Smooth muscle cell (in vitro differentiated cells): ENCODE results near the gene ANKRD13D. TPM values are rescaled to one million over a fixed set of nuclear protein-coding genes. Genes with fewer than 3 reads are reported as not detected.

ENCODE experiments used
- DNase-seq: peaks from one replicate; lab custom pipeline; 2025; ENCODE audit not compliant: unreplicated experiment; lab: John Stamatoyannopoulos, UW
- H2AFZ ChIP-seq: fragments of 200-600 bp; sonication (generic); 2 replicates; pipeline ENCODE4 v1.6.0; 2016; ENCODE audit warnings: antibody characterized with exemption, low read depth, mild to moderate bottlenecking
- H3F3A ChIP-seq: fragments of 200-600 bp; sonication (generic); 2 replicates; pipeline ENCODE4 v1.6.0; 2017; ENCODE audit warnings: antibody characterized with exemption, low read depth
- H3K27ac ChIP-seq: fragments of 200-600 bp; sonication (generic); 2 replicates; pipeline ENCODE4 v1.5.1; 2016; ENCODE audit warnings: low read depth, mild to moderate bottlenecking
- H3K27me3 ChIP-seq: fragments of 200-600 bp; sonication (generic); 2 replicates; pipeline ENCODE4 v1.6.1; 2016; ENCODE audit warnings: low read depth, mild to moderate bottlenecking
- H3K36me3 ChIP-seq: fragments of 200-600 bp; sonication (generic); 2 replicates; pipeline ENCODE4 v1.5.1; 2016; ENCODE audit warnings: low read depth
- H3K4me1 ChIP-seq: fragments of 200-600 bp; sonication (generic); 2 replicates; pipeline ENCODE4 v1.5.1; 2016; ENCODE audit warnings: low read depth
- H3K4me2 ChIP-seq: fragments of 200-600 bp; sonication (generic); 2 replicates; pipeline ENCODE4 v1.6.0; 2016; ENCODE audit warnings: mild to moderate bottlenecking
- H3K4me3 ChIP-seq: fragments of 200-600 bp; sonication (generic); 2 replicates; pipeline ENCODE4 v1.5.1; 2016; ENCODE audit warnings: mild to moderate bottlenecking
- H3K79me2 ChIP-seq: fragments of 200-600 bp; sonication (generic); 2 replicates; pipeline ENCODE4 v1.6.0; 2016; ENCODE audit warnings: low read depth, mild to moderate bottlenecking
- H3K9ac ChIP-seq: fragments of 200-600 bp; sonication (generic); 2 replicates; pipeline ENCODE4 v1.6.0; 2016; ENCODE audit warnings: low read depth
- H3K9me3 ChIP-seq: fragments of 200-600 bp; sonication (generic); replicated peaks from 2 replicates; pipeline ENCODE4 v1.5.1; 2016; ENCODE audit warnings: low read depth
- H4K20me1 ChIP-seq: fragments of 200-600 bp; sonication (generic); 2 replicates; pipeline ENCODE4 v1.6.0; 2016; ENCODE audit warnings: low read depth
- CTCF ChIP-seq: fragments of 200-600 bp; sonication (generic); IDR thresholded peaks from 2 replicates; pipeline ENCODE4 v1.5.1; 2017; ENCODE audit warnings: borderline replicate concordance, mild to moderate bottlenecking, antibody characterized with exemption; ENCODE audit not compliant: insufficient read depth, poor library complexity, severe bottlenecking
- WGBS: methylation state at CpG from one replicate; pipeline ENCODE4 v1.1.7; 2016; ENCODE audit warnings: low lambda C conversion rate; 5-methylcytosine and 5-hydroxymethylcytosine counted together
- polyA plus RNA-seq: library from polyadenylated mRNA; unstranded; fragments of >200 nt; fragmentation: Nextera tagmentation; extraction: Ambion mirVana; gene quantifications from 2 replicates; pipeline ENCODE4 v1.2.1, GENCODE V29; 2016
- total RNA-seq: library from RNA; depleted of rRNA; stranded (reverse); fragments of >200 nt; gene quantifications from 2 replicates; pipeline ENCODE4 v1.2.3, GENCODE V29; 2014

The ANKRD13D gene
- total and polyA plus RNA-seq, 2 experiments from 2014 or later = 34.7 to 52.0 TPM

DNA sequence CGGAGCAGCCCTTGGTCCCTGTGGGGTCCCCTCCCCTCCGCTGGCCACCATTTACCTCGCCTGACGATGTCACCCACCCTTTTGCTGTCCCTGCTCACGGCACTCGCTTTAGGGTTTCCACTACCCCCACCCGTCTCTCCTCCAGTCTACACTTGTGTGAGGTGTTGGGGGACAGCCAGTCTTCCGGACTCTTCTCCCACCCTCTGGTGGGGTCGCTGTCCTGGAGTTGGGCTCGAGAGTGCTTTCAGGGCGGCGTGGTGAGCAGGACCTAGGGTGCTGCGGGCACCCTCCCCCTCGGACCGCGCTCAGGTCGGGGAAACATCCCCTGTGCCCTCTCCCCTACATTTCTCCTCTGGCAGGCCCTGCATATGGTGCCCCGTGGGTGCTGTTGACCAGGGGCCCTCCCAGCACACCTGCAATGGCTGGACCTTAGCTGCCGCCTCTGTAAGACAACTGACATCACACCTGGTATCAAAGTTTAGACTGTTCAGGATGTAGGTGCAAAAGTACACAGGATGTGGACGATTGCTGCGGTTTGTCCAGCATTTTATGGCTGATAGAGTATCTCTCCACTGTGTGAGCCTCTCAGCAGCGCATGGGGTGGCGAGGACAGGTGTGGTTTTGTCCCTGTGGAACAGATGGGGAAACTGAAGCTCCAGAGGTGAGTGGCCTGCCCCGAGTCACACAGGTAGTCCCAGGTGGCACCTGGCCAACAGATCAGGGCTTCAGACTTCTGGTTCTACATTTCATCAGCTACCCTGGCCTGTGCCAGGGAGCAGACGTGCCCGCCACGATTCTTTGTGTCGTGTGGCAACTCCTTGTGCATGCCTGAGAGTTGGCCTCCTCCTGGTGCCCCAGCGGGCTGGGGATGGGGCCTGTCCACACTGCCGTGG, 21.7 kb upstream of the ANKRD13D start:
- Histone ChIP-seq H3K9ac (peak overlapping the region; percentile 71), H3K27ac (no peak overlapping the region), H3K9me3 (no peaks in the 10 kb centered on the region), H3K4me1 (peaks cover 23% of the 10 kb centered on the region), H3F3A (no peaks in the 10 kb centered on the region), H2AFZ (no peak overlapping the region), H3K27me3 (no peaks in the 10 kb centered on the region), H4K20me1 (peaks cover 51% of the 10 kb centered on the region), H3K4me2 (peak overlapping the region; percentile 100), H3K36me3 (no peaks in the 10 kb centered on the region), H3K79me2 (peaks cover 64% of the 10 kb centered on the region), H3K4me3 (peak overlapping the region; percentile 92)
- 47% methylated on average over 29 of the region's 30 CpGs for WGBS
- DNase-seq = no peak
- TF ChIP-seq CTCF = no peak

- Histone ChIP-seq H3K9me3 (no peaks in the 10 kb centered on the region), H3K4me2 (peak overlapping the region; percentile 100), H3K79me2 (peaks cover 73% of the 10 kb centered on the region), H3F3A (no peaks in the 10 kb centered on the region), H3K4me3 (peak overlapping the region; percentile 92), H3K27ac (no peak overlapping the region), H3K4me1 (peaks cover 23% of the 10 kb centered on the region), H2AFZ (no peak overlapping the region), H3K9ac (no peak overlapping the region), H4K20me1 (peaks cover 60% of the 10 kb centered on the region), H3K27me3 (no peaks in the 10 kb centered on the region), H3K36me3 (no peaks in the 10 kb centered on the region)
- WGBS = 87% methylated on average over 21 of the region's 21 CpGs
- TF ChIP-seq CTCF = no peak
- DNase-seq = no peak
These were observed 20.8 kb upstream of the ANKRD13D start for GRCh38 chr11:67268081-67268961.

DNA sequence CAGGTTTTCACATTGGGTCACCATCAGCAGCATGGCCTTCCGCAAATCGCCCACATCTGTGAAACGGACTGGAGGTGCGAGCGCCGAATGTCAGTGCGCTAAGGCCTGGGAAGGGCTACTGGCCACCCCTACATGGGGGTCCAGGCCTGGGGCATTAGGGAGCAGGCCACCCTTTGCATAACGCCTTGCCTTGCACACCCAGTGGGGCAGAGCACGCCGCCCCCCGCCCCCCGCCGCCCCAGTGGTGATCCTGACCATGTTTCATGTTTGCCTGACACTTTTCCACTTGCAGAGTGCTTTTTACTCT, 20.2 kb upstream of the ANKRD13D start:
- Histone ChIP-seq H3K36me3 (no peaks in the 10 kb centered on the region), H3K79me2 (peaks cover 79% of the 10 kb centered on the region), H3K4me2 (peak overlapping the region; percentile 42), H3K27me3 (no peaks in the 10 kb centered on the region), H3K4me1 (peaks cover 26% of the 10 kb centered on the region), H3K4me3 (no peak overlapping the region), H2AFZ (no peak overlapping the region), H3K9me3 (no peaks in the 10 kb centered on the region), H3F3A (no peaks in the 10 kb centered on the region), H3K9ac (no peak overlapping the region), H3K27ac (no peak overlapping the region), H4K20me1 (peaks cover 66% of the 10 kb centered on the region)
- WGBS = 96% methylated on average over 13 of the region's 13 CpGs
- no peak for DNase-seq
- no peak for TF ChIP-seq CTCF
